ENCODE measurements around the gene CEACAM20.
A peak's percentile ranks its signal among the peaks of the same experiment; 100 is the strongest.
"Not testable (repeated sequence)": the region's sequence is repeated elsewhere in the genome, so short reads cannot be mapped to it uniquely, and the experiment has no call there.

CEACAM20 gene

DNA sequence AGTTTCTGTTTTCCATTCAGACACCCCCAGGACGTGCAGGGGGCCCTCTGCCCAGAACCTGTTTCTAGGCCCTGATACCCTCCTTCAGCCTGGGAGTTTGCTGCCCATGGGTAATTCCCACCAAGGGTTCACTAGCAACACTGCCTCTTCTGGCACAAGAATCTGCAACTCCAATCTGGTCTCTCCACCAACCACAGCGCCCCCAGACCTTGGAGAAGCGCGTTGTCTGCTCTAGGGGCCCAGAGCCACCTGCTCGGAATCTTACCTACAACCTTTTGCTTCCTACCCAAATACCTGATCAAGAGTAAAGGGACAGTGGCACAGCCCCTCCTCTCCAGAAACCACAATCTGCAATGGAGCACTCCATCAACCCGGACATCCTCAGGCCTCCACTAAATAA, 29.9 kb downstream of the CEACAM20 start:
- ChIA-PET CTCF (no interaction called here), POLR2A (ENCODE audit: low non-redundant PET) (interaction anchor here (0.6 kb wide), 1 partner anchor 287 kb away, joined by 3 read pairs; the partner anchor contains the start of gene ZNF227)
- peak overlapping the region; percentile 86 for H3K27ac ChIP-seq
- DNase-seq (ENCODE audit: low spot score), result no peak
- TF ChIP-seq, protein P1, sequence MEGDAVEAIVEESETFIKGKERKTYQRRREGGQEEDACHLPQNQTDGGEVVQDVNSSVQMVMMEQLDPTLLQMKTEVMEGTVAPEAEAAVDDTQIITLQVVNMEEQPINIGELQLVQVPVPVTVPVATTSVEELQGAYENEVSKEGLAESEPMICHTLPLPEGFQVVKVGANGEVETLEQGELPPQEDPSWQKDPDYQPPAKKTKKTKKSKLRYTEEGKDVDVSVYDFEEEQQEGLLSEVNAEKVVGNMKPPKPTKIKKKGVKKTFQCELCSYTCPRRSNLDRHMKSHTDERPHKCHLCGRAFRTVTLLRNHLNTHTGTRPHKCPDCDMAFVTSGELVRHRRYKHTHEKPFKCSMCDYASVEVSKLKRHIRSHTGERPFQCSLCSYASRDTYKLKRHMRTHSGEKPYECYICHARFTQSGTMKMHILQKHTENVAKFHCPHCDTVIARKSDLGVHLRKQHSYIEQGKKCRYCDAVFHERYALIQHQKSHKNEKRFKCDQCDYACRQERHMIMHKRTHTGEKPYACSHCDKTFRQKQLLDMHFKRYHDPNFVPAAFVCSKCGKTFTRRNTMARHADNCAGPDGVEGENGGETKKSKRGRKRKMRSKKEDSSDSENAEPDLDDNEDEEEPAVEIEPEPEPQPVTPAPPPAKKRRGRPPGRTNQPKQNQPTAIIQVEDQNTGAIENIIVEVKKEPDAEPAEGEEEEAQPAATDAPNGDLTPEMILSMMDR (conservative IDR thresholded peaks at IDR 0.05; ENCODE audit: low read depth), result no peak

DNA sequence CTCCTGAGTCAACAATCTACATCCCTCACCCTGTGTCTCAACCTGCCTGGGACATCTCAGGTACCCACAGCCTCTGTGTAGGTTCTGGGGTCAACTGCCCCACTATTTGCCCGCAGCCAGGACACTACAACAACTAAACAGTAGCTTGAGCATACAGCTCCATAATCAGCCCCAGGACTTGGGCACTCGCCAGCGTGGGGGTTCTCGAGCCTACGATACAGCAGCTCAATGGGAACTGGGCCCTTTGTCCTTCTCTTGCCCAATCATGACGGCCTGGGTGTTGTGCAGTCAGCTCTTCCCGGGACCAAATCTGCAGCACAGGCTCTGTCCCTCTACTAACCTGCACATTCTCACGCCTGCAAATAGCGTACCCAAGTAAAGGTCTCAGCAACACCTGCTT, 30.5 kb downstream of the CEACAM20 start:
- TF ChIP-seq, protein P1 (conservative IDR thresholded peaks at IDR 0.05; ENCODE audit: low read depth), result no peak
- DNase-seq (ENCODE audit: low spot score), result no peak
- ChIA-PET POLR2A (ENCODE audit: low non-redundant PET) (interaction anchor here (0.6 kb wide), 1 partner anchor 116 kb away, joined by 3 read pairs; no protein-coding TSS in a partner anchor), CTCF (no interaction called here)
- H3K27ac ChIP-seq, result no peak overlapping the region

DNA sequence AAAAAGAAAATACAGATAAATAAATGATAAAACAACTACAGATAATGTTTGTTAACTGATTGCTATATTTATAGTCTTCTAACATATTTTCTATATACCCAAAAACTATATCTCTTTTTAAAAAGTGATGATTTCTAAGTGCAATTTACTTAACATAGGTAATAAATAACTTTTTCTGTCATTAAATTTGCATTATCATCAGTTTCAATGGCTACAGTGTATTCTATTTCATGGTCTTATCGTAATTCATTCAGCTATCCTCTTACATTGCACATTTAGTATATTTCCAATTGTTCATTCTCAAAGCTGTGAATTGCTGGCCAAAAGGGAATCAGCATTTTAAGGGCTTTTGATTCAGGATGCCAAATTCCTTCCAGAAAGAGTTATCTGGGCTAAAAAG, 32.8 kb downstream of the CEACAM20 start:
- H3K27ac ChIP-seq, result no peak overlapping the region
- ChIA-PET POLR2A (ENCODE audit: low non-redundant PET) (no interaction called here), CTCF (no interaction called here)
- TF ChIP-seq, protein P1 (conservative IDR thresholded peaks at IDR 0.05; ENCODE audit: low read depth), result no peak
- no peak for DNase-seq (ENCODE audit: low spot score)

DNA sequence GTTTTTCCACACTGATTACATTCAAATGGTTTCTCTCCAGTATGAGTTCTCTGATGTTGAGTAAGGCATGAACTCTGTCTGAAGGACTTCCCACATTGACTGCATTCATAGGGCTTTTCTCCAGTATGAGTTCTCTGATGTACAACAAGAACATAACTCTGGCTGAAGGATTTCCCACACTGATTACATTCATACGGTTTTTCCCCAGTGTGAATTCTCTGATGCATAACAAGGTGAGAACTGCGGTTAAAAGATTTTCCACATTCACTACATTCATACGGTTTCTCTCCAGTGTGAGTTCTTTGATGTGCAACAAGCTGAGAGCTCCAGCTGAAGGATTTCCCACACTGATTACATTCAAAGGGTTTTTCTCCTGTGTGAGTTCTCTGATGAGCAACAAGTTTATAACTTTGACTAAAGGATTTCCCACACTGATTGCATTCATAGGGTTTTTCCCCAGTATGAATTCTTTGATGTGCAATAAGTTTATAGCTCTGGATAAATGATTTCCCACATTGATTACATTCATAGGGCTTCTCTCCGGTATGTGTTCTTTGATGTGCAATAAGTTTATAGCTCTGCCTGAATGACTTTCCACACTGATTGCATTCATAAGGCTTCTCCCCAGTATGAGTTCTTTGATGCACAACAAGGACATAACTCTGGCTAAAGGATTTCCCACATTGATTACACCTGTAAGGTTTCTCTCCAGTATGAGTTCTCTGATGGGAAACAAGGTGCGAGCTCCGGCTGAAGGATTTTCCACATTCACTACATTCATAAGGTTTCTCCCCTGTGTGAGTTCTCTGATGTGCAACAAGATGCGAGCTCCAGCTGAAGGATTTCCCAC, 52.7 kb downstream of the CEACAM20 start:
- DNase-seq (ENCODE audit: low spot score), result no peak
- POLR2A ChIA-PET (ENCODE audit: low non-redundant PET), result interaction anchor here (0.5 kb wide), 1 partner anchor 8 kb away, joined by 7 read pairs; no protein-coding TSS in a partner anchor
- CTCF ChIA-PET, result no interaction called here
- TF ChIP-seq, protein P1 (conservative IDR thresholded peaks at IDR 0.05; ENCODE audit: low read depth), result no peak
- H3K27ac ChIP-seq, result no peak overlapping the region

DNA sequence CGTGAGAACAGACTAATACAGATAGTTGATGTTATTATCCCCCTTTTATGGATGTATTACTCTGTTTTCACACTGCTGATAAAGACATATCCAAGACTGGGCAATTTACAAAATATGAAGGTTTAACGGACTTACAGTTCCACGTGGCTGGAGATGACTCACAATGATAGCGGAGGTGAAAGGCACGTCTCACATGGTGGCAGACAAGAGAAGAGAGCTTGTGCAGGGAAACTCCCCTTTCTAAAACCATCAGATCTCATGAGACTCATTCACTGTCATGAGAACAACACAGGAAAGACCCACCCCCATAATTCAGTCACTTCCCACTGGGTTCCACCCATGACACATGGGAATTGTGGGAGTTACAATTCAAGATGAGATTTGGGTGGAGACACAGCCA, 60.7 kb downstream of the CEACAM20 start:
- H3K27ac ChIP-seq; POLR2A ChIA-PET (ENCODE audit: low non-redundant PET); DNase-seq (ENCODE audit: low spot score): not testable (repeated sequence)
- CTCF ChIA-PET, result interaction anchor here (1.1 kb wide), 1 partner anchor 65 kb away, joined by 4 read pairs; no protein-coding TSS in a partner anchor

DNA sequence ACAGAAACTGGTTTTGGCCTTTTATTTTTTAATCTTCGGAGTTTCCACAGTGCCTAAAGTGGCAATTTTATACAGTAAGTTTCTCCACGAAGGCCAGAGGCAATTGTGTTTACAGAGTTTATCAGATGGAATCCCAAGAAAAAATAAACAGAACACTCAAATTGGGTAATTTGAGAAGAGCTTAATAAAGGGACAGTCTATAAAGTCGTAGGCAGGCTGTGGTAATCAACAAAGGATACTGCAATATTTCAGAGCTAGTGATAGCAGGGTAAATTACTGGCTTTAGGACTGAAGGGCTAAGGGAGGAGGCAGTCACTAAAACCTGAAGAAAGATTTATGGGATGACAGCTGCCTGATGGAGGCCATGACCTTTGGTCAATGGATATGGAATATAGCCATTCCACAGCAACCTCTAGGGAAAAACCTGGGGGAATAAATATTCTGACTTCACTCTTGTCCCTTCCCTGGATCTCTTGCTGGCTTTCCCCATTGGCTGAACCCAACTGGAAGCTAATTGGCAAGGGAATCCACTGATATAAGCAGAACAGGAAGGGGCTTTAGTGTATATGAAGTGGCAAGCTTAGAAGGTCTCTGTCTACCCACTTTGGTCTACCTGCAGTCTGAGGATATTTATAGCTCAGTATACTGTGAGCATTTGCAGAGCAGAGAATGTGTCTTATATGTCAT, 66.7 kb downstream of the CEACAM20 start:
- H3K27ac ChIP-seq; POLR2A ChIA-PET (ENCODE audit: low non-redundant PET); CTCF ChIA-PET; DNase-seq (ENCODE audit: low spot score): not testable (repeated sequence)
